GM03348 (cell line): Measurements from ENCODE around the gene SLC44A2.

Experiments
- DNase-seq: peaks from one replicate; pipeline ENCODE4 v3.0.0; 2012; ENCODE audit warnings: low spot score

The SLC44A2 gene

GRCh38 chr19:10615429-10616023, 9.8 kb upstream of the SLC44A2 start:
- DNase-seq: no peak

- DNase-seq: peak; percentile 85
Measured at GRCh38 chr19:10617409-10618121, 7.8 kb upstream of the SLC44A2 start.

DNA sequence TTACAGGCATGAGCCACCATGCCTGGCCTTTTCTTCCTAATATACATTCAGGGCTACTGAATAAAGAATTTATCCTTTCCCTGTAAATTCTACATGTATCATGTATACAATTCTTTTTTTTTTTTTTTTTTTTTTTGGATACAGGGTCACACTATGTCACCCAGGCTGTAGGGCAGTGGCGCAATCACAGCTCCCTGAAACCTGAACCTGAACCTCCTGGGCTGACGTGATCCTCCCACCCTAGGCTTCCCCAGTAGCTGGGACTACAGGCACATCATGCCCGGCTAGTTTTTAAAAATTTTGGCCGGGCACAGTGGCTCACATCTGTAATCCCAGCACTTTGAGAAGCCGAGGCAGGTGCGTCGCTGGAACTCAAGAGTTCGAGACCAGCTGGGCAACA, 6.5 kb upstream of the SLC44A2 start:
- DNase-seq: no peak

- DNase-seq: no peak
Measured at GRCh38 chr19:10620786-10621185, 4.6 kb upstream of the SLC44A2 start.

DNA sequence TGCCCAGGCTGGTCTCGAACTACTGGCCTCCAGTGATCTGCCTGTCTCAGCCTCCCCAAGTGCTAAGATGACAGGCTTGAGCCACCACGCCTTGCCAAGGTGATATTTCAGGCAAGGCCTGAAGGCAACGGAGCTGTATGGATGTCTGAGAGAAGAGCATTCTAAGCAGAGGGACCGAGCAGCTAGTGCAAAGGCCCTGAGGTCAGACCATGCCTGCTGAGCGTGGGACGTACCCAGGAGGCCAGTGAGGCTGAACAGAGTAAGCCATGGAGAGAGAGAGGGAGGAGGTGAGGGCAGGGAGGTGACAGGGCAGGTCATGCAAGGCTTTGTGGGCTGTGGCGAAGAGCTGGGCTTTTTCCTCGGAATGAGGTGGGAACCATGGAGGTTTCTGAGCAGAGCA, 3.4 kb upstream of the SLC44A2 start:
- DNase-seq: no peak

- DNase-seq: no peak
Measured at GRCh38 chr19:10624585-10624984, 768 bp upstream of the SLC44A2 start.

GRCh38 chr19:10625762-10626138, 397 bp downstream of the SLC44A2 start:
- no peak for DNase-seq

DNA sequence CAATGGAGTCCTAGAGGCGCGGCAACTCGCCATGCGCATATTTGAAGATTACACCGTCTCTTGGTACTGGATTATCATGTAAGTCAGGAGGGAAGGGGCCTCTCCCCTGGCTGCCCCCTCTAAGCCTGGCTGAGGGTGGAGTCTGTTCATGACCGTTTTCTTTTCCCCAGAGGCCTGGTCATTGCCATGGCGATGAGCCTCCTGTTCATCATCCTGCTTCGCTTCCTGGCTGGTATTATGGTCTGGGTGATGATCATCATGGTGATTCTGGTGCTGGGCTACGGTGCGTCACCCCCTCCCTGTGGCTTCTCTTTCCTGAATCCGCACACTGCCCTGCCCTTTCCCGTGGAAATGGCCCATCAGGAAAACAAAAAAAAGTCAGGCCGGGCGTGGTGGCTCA, 6.5 kb downstream of the SLC44A2 start:
- DNase-seq: no peak

DNA sequence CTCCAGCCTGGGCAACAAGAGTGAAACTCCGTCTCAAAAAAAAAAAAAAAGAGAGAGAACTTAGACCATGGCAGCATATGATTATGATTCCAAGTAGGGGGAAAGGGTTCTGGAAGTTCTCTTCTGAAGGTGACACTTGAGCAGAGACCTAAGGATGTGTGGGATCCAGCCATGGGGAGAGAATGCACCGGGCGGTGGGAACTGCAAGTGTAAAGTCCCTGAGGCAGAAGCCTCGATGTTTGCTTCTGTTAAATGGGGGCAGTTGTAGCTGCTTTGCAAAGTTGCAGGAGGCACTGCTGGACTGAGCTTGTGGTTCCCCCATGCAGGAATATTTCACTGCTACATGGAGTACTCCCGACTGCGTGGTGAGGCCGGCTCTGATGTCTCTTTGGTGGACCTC, 9.1 kb downstream of the SLC44A2 start:
- no peak for DNase-seq

- DNase-seq: no peak
Measured at GRCh38 chr19:10634963-10635362, 9.6 kb downstream of the SLC44A2 start.

DNA sequence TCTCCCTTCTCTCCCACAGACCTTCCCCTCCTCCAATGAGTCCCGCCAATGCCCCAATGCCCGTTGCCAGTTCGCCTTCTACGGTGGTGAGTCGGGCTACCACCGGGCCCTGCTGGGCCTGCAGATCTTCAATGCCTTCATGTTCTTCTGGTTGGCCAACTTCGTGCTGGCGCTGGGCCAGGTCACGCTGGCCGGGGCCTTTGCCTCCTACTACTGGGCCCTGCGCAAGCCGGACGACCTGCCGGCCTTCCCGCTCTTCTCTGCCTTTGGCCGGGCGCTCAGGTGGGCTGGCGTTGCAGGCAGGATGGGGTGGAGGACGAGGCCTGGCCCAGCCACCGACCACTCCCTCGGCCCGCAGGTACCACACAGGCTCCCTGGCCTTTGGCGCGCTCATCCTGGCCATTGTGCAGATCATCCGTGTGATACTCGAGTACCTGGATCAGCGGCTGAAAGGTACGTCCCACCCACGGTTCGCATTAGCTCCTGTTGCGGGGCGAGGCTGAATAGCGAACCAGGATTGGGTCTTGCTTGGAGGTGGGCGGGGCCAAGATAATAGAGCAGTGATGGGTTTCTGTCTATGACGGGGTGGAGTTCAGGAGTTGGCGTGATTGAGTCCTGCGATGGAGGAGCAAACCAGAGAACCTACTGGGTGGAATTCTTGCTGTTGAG, 11.1 kb downstream of the SLC44A2 start:
- no peak for DNase-seq

- DNase-seq: no peak
Measured at GRCh38 chr19:10637894-10638293, 12.5 kb downstream of the SLC44A2 start.

- DNase-seq: no peak
Measured at GRCh38 chr19:10639836-10640235, 14.5 kb downstream of the SLC44A2 start.

- no peak for DNase-seq
Measured at GRCh38 chr19:10640361-10640760, 15.0 kb downstream of the SLC44A2 start.

DNA sequence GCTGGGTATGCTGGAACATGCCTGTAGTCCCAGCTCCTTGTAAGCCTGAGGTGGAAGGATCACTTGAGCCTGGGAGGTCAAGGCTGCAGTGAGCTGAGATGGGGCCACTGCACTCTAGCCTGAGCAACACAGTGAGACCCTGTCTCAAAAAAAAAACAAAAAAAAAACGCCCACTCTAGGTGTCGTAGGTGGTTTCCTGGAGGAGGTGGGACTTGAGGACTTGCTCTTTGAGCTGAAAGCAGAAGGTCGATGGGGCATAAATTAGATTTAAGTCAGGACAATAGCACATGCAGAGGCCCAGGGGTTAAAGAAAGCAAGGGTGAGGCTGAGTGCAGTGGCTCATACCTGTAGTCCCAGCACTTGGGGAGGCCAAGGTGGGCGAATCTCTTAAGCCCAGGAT, 15.9 kb downstream of the SLC44A2 start:
- DNase-seq: no peak

DNA sequence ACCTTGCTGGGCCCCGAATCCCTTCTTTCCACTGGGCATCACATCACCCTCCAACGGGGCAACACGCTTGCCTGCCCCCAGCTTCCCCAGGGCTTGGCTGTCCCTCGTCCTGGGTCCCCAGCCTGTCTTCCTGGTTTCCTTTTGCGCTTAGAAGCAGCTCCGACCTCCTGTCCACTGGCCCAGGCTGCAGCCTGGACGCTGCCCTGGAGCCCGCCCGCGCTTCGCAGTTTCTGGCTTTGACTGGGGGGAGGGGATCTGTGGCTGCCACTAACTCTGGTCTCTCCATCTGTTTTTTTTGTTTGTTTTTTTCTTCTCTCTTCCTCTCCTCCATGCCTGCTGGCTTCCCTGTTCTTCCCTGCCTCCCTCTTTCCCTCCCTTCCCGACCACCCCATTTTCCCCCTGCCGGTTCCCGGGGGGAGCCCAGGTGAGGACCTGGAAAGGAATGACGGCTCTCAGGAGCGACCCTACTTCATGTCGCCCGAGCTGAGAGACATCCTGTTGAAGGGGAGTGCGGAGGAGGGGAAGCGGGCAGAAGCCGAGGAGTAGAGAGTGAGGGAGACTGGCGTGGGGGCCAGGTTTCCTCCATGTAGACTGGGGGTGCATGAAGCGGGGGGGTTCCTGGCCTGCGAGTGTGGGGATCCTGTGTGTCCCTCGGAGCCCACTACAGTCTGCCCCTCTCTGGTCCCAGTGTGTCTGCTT, 17.3 kb downstream of the SLC44A2 start:
- no peak for DNase-seq

DNA sequence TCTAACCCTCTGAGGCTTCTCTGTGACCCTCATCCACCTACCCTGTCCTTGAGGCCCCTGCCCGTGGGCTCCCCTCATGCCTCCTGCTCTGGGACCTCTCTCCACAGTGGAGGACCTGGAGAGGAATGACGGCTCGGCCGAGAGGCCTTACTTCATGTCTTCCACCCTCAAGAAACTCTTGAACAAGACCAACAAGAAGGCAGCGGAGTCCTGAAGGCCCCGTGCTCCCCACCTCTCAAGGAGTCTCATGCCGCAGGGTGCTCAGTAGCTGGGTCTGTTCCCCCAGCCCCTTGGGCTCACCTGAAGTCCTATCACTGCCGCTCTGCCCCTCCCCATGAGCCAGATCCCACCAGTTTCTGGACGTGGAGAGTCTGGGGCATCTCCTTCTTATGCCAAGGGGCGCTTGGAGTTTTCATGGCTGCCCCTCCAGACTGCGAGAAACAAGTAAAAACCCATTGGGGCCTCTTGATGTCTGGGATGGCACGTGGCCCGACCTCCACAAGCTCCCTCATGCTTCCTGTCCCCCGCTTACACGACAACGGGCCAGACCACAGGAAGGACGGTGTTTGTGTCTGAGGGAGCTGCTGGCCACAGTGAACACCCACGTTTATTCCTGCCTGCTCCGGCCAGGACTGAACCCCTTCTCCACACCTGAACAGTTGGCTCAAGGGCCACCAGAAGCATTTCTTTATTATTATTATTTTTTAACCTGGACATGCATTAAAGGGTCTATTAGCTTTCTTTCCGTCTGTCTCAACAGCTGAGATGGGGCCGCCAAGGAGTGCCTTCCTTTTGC, 18.0 kb downstream of the SLC44A2 start:
- no peak for DNase-seq

DNA sequence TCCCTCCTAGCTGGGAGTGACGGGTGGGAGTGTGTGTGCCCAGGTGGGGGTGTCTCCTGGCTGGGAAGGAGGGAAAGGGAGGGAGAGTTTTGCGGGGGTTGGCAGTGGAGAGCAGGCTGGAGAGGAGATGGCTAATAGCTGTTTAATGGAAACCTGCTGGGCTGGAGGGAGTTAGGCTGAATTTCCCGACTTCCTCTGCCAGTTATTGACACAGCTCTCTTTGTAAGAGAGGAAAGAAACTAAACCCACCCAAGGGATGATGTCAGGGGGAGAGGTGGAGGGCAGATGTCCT, 18.6 kb downstream of the SLC44A2 start:
- DNase-seq: no peak

DNA sequence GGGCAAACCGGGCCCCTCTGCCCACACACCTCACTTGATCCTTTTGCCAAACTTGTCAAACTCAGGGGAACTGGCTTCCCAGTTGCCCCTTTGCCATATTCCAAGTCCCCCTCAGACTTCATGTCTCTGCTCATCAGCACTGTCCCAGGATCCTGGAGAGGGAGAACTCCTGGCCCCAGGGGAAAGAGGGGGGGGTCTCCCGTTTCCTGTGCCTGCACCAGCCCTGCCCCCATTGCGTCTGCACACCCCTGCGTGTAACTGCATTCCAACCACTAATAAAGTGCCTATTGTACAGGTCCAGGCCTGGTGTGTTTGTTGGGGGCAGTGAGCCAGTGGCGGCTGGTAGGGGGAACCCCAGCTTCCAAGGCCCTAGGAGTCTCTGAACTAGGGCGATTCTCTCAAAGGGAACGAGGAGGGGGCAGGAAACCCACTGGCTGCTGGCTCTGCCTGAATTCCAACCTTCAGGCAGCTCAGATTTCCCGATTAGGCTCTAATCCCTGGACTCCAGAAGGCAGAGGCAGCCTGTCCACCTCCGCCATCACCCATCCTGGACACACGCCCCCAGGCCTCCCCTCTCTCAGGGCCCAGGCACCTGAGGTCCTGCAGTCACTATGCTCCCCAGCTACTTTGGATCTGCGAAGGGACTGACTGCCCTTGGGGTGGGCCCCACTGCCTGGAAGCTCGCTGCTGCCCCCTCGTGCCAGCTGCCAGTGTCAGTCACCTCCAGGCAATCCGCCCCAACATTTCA, 19.1 kb downstream of the SLC44A2 start:
- DNase-seq: peak; percentile 94

DNA sequence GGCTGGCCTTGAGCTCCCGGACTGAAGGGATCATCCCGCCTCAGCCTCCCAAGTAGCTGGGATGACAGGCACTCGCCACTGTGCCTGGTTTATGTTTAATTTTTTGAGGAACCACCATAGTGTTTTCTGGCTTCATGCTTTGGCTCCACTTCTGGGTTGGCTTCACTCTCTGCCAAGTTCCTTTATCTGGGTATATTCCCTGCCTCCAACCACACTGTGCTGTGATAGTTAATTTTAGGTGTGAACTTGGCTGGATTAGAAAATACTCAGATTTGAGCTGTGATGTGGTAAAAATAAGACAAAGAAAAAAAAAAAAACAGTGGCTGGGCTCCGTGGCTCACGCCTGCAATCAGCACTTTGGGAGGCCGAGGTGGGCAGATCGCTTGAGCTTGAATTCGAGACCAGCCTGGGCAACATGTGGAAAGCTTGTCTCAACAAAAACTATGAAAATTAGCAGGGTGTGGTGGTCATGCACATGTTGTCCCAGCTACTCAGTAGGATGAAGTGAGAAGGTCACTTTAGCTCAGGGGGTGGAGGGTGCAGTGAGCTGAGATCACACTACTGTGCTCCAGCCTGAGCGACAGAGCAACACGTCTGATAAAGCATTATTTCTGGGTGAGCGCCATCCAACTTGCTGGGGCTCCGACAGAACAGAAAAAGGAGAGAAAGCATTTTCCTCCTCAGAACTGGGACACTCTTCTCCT, 21.3 kb downstream of the SLC44A2 start:
- DNase-seq: no peak

- no peak for DNase-seq
Measured at GRCh38 chr19:10648360-10648759, 23.0 kb downstream of the SLC44A2 start.
